Natural killer cell (primary cell): ENCODE measurements around the gene TGM6. TPM values are rescaled to one million over a fixed set of nuclear protein-coding genes. Genes with fewer than 3 reads are reported as not detected.

ENCODE experiments used
- ATAC-seq, 3 donors: fragments of 150-1000 bp in 2 of 3; fragments of 200-7000 bp in 1 of 3; cut with Tn5 transposase; 1 replicate in 1 of 3; 2 replicates in 2 of 3; pipeline ENCODE4 v1.10.0; 2021; ENCODE audit warnings: mild to moderate bottlenecking in 2 of 3, moderate library complexity in 2 of 3
- DNase-seq, 2 donors: peaks; one replicate each; pipeline versions ENCODE4 v3.0.0 to v3.0.0-alpha.2; 2013 to 2021; ENCODE audit warnings: mixed read lengths in 1 of 2
- H3K27ac ChIP-seq: one replicate; pipeline ENCODE4 v1.5.1; 2013; ENCODE audit warnings: mild to moderate bottlenecking, low read length
- H3K27me3 ChIP-seq: one replicate; pipeline ENCODE4 v1.6.1; 2013; ENCODE audit warnings: low read length; ENCODE audit not compliant: control insufficient read depth, insufficient read depth
- H3K36me3 ChIP-seq: one replicate; pipeline ENCODE4 v1.6.1; 2013; ENCODE audit warnings: low read length; ENCODE audit not compliant: control insufficient read depth, insufficient read depth
- H3K4me1 ChIP-seq: one replicate; pipeline ENCODE4 v1.6.1; 2013; ENCODE audit warnings: low read length; ENCODE audit not compliant: control insufficient read depth, insufficient read depth
- H3K4me3 ChIP-seq: one replicate; pipeline ENCODE4 v1.5.1; 2013; ENCODE audit warnings: low read length
- H3K9me3 ChIP-seq: one replicate; pipeline ENCODE4 v1.6.1; 2013; ENCODE audit warnings: low read length; ENCODE audit not compliant: control insufficient read depth, insufficient read depth
- H3K27ac Mint-ChIP-seq, 2 donors: one replicate each; pipeline ENCODE4 v1.8.0; 2022; ENCODE audit warnings: mild to moderate bottlenecking in 2 of 2, mixed read lengths in 2 of 2, moderate library complexity in 1 of 2
- H3K27me3 Mint-ChIP-seq, 2 donors: one replicate each; pipeline ENCODE4 v1.8.0; 2022; ENCODE audit warnings: low read depth in 2 of 2, mixed read lengths in 2 of 2
- H3K36me3 Mint-ChIP-seq: one replicate; pipeline ENCODE4 v1.8.0; 2022; ENCODE audit warnings: mixed read lengths
- H3K4me1 Mint-ChIP-seq, 2 donors: one replicate each; pipeline ENCODE4 v1.8.0; 2022; ENCODE audit warnings: mixed read lengths in 2 of 2
- H3K4me3 Mint-ChIP-seq: one replicate; pipeline ENCODE4 v1.8.0; 2022; ENCODE audit warnings: mild to moderate bottlenecking, moderate library complexity, mixed read lengths
- H3K9me3 Mint-ChIP-seq, 2 donors: one replicate each; pipeline ENCODE4 v1.8.0; 2022; ENCODE audit warnings: mixed read lengths in 2 of 2
- CTCF ChIP-seq: fragments of 200-600 bp; IDR thresholded peaks from one replicate; pipeline ENCODE4 v1.8.0; 2022; ENCODE audit warnings: antibody characterized with exemption
- WGBS: methylation state at CpG from one replicate; pipeline ENCODE4 v1.1.7; 2013; ENCODE audit warnings: missing lambda C conversion rate; ENCODE audit not compliant: insufficient coverage; 5-methylcytosine and 5-hydroxymethylcytosine counted together
- intact Hi-C: fragments of 100-400 bp; cut with micrococcal nuclease; formaldehyde crosslinking; loops from one replicate; pipeline ENCODE4 v1.14.2; 2022
- total RNA-seq, 4 donors: library from RNA; stranded (reverse); fragments of 120-200 nt in 1 of 4; gene quantifications; one replicate each; pipeline versions ENCODE4 v1.2.3 to v1.2.4, GENCODE V29; 2013 to 2022

Gene TGM6
- total RNA-seq, 3 donors from 2014 or later (not counting 1 experiment from before 2014, with no cell fraction given) = not detected

- 98% methylated on average over 3 of the region's 3 CpGs for WGBS
- no peaks in the 10 kb centered on the region for H3K4me1 ChIP-seq
- TF ChIP-seq CTCF = no peak
- no peak for ATAC-seq
- Mint-ChIP-seq H3K4me3 (no peak overlapping the region), H3K4me1 (peaks cover 3 to 8% of the 10 kb centered on the region in 2 donors), H3K9me3 (no peaks in the 10 kb centered on the region), H3K27ac (peak overlapping the region in 1 of 2 donors; percentile 31), H3K36me3 (peaks cover 36% of the 10 kb centered on the region), H3K27me3 (no peaks in the 10 kb centered on the region)
- intact Hi-C loops = no loop called here
- H3K27me3 ChIP-seq = no peaks in the 10 kb centered on the region
- no peak overlapping the region for H3K4me3 ChIP-seq
- no peaks in the 10 kb centered on the region for H3K9me3 ChIP-seq
- H3K36me3 ChIP-seq = peaks cover 88% of the 10 kb centered on the region
- no peak for DNase-seq
- H3K27ac ChIP-seq = no peak overlapping the region
These were observed 81.8 kb downstream of the TGM6 start for GRCh38 chr20:2462484-2462883.

- no peak for DNase-seq
- no peak overlapping the region for H3K27ac Mint-ChIP-seq
These were observed 83.1 kb downstream of the TGM6 start for GRCh38 chr20:2463616-2464365.

GRCh38 chr20:2465100-2465499 lies 84.4 kb downstream of the TGM6 start:
- no peak for DNase-seq
- Histone ChIP-seq H3K4me1 (peaks cover 16% of the 10 kb centered on the region), H3K4me3 (no peak overlapping the region), H3K27me3 (no peaks in the 10 kb centered on the region), H3K36me3 (peaks cover 77% of the 10 kb centered on the region), H3K9me3 (no peaks in the 10 kb centered on the region), H3K27ac (no peak overlapping the region)
- no peak overlapping the region for H3K4me3 Mint-ChIP-seq
- no peaks in the 10 kb centered on the region for H3K27me3 Mint-ChIP-seq
- peak overlapping the region in 1 of 2 donors; percentile 9 for H3K27ac Mint-ChIP-seq
- ATAC-seq = no peak
- H3K4me1 Mint-ChIP-seq = peaks cover 28 to 31% of the 10 kb centered on the region in 2 donors
- no peak for TF ChIP-seq CTCF
- WGBS = 91% methylated on average over 6 of the region's 6 CpGs
- intact Hi-C loops = no loop called here
- H3K36me3 Mint-ChIP-seq = peaks cover 28% of the 10 kb centered on the region
- H3K9me3 Mint-ChIP-seq = no peaks in the 10 kb centered on the region

More at GRCh38 chr20:2463616-2464365, 83.1 kb downstream of the TGM6 start:
- H3K9me3 ChIP-seq = no peaks in the 10 kb centered on the region
- intact Hi-C loops = no loop called here
- H3K4me1 ChIP-seq = peaks cover 4% of the 10 kb centered on the region
- no peak overlapping the region for H3K4me3 Mint-ChIP-seq
- H3K27ac ChIP-seq = no peak overlapping the region
- no peaks in the 10 kb centered on the region for H3K27me3 Mint-ChIP-seq
- H3K4me1 Mint-ChIP-seq = peaks cover 16 to 21% of the 10 kb centered on the region in 2 donors
- ATAC-seq = no peak
- H3K4me3 ChIP-seq = no peak overlapping the region
- H3K36me3 ChIP-seq = peaks cover 90% of the 10 kb centered on the region
- WGBS = 98% methylated on average over 9 of the region's 9 CpGs
- no peak for TF ChIP-seq CTCF
- H3K36me3 Mint-ChIP-seq = peaks cover 36% of the 10 kb centered on the region
- no peaks in the 10 kb centered on the region for H3K9me3 Mint-ChIP-seq
- no peaks in the 10 kb centered on the region for H3K27me3 ChIP-seq
